Subcutaneous abdominal adipose tissue (tissue), 5 donors: Measurements from ENCODE around the gene PPP6R2.

Experiments used
- H3K27ac ChIP-seq: one replicate; pipeline ENCODE4 v1.7.0; 2013; ENCODE audit warnings: low read depth, mild to moderate bottlenecking, inconsistent platforms, low read length, moderate library complexity
- H3K27me3 ChIP-seq, 5 donors: one replicate each; pipeline ENCODE4 v1.7.0; 2013; ENCODE audit warnings: low read length in 5 of 5, inconsistent platforms in 1 of 5; ENCODE audit not compliant: control insufficient read depth in 5 of 5, insufficient read depth in 4 of 5
- H3K36me3 ChIP-seq, 5 donors: one replicate each; pipeline ENCODE4 v1.7.0; 2013; ENCODE audit warnings: low read length in 5 of 5; ENCODE audit not compliant: control insufficient read depth in 5 of 5, insufficient read depth in 5 of 5
- H3K4me1 ChIP-seq, 5 donors: one replicate each; pipeline ENCODE4 v1.7.0; 2013; ENCODE audit warnings: low read length in 5 of 5, mild to moderate bottlenecking in 3 of 5, moderate library complexity in 1 of 5; ENCODE audit not compliant: control insufficient read depth in 5 of 5, insufficient read depth in 5 of 5
- H3K4me3 ChIP-seq, 5 donors: one replicate each; pipeline ENCODE4 v1.7.0; 2013; ENCODE audit warnings: low read length in 5 of 5, low read depth in 1 of 5
- H3K9ac ChIP-seq, 5 donors: one replicate each; pipeline ENCODE4 v1.7.0; 2013; ENCODE audit warnings: low read length in 5 of 5, mild to moderate bottlenecking in 4 of 5, moderate library complexity in 3 of 5
- H3K9me3 ChIP-seq, 5 donors: one replicate each; pipeline ENCODE4 v1.7.0; 2013; ENCODE audit warnings: low read length in 5 of 5; ENCODE audit not compliant: control insufficient read depth in 5 of 5
- donor health status: healthy.
- donor health status: healthy.
- donor health status: healthy.
- donor health status: healthy.
- donor health status: healthy.

Gene PPP6R2, protein sequence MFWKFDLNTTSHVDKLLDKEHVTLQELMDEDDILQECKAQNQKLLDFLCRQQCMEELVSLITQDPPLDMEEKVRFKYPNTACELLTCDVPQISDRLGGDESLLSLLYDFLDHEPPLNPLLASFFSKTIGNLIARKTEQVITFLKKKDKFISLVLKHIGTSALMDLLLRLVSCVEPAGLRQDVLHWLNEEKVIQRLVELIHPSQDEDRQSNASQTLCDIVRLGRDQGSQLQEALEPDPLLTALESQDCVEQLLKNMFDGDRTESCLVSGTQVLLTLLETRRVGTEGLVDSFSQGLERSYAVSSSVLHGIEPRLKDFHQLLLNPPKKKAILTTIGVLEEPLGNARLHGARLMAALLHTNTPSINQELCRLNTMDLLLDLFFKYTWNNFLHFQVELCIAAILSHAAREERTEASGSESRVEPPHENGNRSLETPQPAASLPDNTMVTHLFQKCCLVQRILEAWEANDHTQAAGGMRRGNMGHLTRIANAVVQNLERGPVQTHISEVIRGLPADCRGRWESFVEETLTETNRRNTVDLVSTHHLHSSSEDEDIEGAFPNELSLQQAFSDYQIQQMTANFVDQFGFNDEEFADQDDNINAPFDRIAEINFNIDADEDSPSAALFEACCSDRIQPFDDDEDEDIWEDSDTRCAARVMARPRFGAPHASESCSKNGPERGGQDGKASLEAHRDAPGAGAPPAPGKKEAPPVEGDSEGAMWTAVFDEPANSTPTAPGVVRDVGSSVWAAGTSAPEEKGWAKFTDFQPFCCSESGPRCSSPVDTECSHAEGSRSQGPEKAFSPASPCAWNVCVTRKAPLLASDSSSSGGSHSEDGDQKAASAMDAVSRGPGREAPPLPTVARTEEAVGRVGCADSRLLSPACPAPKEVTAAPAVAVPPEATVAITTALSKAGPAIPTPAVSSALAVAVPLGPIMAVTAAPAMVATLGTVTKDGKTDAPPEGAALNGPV

GRCh38 chr22:50342651-50343540 is at the start of gene PPP6R2:
PPP6R2 (plus strand) TSS chr22:50343327; CDS start chr22:50393909, 50,582 bp downstream.
- Histone ChIP-seq H3K4me1 (peaks cover 0 to 28% (median 24%) of the 10 kb centered on the region in 5 donors), H3K9ac (peak within 1 kb of the TSS in 4 of 5 donors; percentile 78 to 96 (median 86)), H3K27me3 (no peaks in the 10 kb centered on the region), H3K36me3 (no peaks in the 10 kb centered on the region), H3K4me3 (peak within 1 kb of the TSS; percentile 71 to 81 (median 74)), H3K9me3 (no peaks in the 10 kb centered on the region), H3K27ac (peak within 1 kb of the TSS; percentile 75)

DNA sequence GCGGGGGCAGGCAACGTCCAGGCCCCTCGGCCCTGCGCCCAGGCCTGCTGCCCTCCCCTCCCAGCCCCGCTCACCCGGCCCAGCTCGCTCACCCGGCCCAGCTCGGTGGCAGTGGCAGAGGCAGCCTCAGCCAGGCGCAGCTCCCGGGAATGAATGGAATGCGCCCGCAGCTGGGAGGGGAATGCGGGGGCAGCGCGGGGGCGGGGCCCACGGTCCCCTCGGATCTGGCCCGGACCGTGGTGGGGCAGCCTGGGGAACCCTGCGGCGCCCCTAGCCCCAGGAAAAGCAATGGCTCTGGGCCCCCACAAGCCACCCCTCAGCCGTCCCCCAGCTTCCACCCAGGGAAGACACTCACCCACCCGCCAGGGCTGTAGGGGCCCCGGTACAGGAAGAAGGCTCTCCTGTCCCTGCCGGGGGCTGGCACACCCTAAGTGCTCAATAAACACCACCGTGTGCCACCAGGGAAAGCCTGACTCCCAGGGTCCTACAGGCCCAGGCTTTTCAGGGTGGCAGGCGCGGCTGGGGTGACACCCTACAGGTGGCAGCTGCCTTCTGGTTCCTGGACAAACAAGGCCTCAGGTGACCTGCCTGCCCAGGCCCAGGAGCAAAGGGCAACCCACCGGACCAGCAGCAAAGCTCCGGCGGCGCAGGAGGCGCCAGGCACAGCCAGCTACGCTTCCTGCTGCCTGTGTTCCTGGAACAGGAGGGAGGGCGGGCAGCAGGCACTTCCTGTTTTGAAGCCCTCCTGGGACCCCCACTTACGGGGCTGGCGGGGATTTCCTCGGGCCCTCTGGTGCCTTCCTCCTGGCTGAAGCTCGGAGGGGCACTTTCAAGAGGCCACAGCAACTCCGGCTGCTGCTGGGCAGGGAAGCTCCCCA is 49.4 kb upstream of the PPP6R2 start:
- Histone ChIP-seq H3K9me3 (no peaks in the 10 kb centered on the region), H3K9ac (peak overlapping the region in 4 of 5 donors; percentile 1 to 77 (median 54)), H3K27ac (peak overlapping the region; percentile 86), H3K27me3 (no peaks in the 10 kb centered on the region), H3K4me3 (peak overlapping the region in 3 of 5 donors; percentile 22 to 58 (median 54)), H3K4me1 (peaks cover 2 to 50% (median 40%) of the 10 kb centered on the region in 5 donors), H3K36me3 (peaks cover 0 to 29% (median 23%) of the 10 kb centered on the region in 5 donors)

GRCh38 chr22:50294319-50294656 is 48.8 kb upstream of the PPP6R2 start:
- Histone ChIP-seq H3K9ac (peak overlapping the region in 3 of 5 donors; percentile 26 to 77 (median 61)), H3K27ac (peak overlapping the region; percentile 86), H3K36me3 (peaks cover 0 to 23% (median 16%) of the 10 kb centered on the region in 5 donors), H3K27me3 (no peaks in the 10 kb centered on the region), H3K4me3 (peak overlapping the region in 3 of 5 donors; percentile 6 to 58 (median 22)), H3K9me3 (no peaks in the 10 kb centered on the region), H3K4me1 (peaks cover 2 to 54% (median 44%) of the 10 kb centered on the region in 5 donors)

DNA sequence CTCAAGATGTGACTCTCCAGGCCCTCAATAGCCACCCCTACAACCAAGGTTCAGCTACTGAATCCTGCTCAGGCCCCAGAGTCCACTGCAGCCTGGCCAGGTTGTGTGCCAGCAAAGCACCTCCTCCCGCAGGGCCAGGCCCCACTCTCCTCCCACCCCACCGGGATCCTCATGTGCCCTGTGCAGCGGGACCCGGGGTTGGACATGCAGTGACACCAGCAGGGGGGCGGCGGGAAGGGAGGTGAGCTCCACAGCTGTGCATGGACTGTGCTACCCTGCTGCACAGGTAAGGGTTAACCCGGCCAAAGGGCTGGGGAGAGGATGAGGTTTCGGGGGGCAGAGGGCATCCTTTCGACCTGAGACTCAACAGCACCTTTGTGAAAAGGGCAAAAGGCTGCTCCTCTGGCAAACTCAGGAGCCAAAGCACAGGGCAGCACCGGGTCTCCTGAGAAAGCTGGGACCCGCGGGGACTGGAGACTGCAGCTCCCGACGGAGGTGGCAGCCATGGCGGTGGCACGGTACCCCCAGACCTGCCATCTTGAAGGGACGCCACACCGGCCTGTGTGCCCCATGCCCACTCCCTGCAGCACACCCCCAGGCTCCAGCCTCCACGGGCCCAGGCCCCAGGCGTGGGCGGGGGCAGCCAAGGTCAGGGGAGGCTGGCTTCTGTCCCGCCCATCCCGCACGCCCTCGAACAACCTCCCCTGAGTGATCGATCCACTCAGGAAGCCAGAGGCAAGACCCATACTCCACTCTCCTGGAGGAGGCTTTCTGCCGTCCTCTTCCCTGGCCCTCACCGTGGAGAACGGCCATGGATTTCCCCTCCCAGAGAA is 46.3 kb upstream of the PPP6R2 start:
- Histone ChIP-seq H3K27ac (peak overlapping the region; percentile 30), H3K36me3 (peaks cover 0 to 6% (median 0%) of the 10 kb centered on the region in 5 donors), H3K4me3 (no peak overlapping the region), H3K27me3 (no peaks in the 10 kb centered on the region), H3K9me3 (no peaks in the 10 kb centered on the region), H3K4me1 (peaks cover 2 to 72% (median 66%) of the 10 kb centered on the region in 5 donors), H3K9ac (peak overlapping the region in 1 of 5 donors; percentile 43)

- Histone ChIP-seq H3K4me3 (no peak overlapping the region), H3K36me3 (peaks cover 0 to 6% (median 0%) of the 10 kb centered on the region in 5 donors), H3K4me1 (peaks cover 2 to 74% (median 68%) of the 10 kb centered on the region in 5 donors), H3K9me3 (no peaks in the 10 kb centered on the region), H3K27ac (peak overlapping the region; percentile 30), H3K9ac (peak overlapping the region in 1 of 5 donors; percentile 43), H3K27me3 (no peaks in the 10 kb centered on the region)
Observed at GRCh38 chr22:50297510-50298265, 45.4 kb upstream of the PPP6R2 start.

DNA sequence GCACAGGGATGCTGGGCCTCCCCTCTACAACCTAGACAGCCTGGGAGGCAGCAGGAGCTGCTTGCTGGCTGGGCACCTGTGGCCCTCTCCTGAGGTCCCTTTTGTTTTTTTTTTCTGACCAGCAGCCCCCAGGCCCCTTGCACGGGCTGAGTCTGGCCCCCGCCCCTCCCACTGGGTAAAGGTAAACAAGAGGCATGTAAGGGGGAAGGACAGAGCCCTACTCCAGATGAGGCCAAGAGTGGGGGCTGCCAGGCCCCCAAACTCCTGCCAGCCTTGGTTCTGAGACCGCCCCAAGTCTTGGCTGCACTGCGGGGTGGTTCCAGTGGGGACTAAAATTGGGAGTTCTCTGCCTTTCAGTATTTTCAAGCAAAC is 44.9 kb upstream of the PPP6R2 start:
- peaks cover 2 to 74% (median 68%) of the 10 kb centered on the region in 5 donors for H3K4me1 ChIP-seq

DNA sequence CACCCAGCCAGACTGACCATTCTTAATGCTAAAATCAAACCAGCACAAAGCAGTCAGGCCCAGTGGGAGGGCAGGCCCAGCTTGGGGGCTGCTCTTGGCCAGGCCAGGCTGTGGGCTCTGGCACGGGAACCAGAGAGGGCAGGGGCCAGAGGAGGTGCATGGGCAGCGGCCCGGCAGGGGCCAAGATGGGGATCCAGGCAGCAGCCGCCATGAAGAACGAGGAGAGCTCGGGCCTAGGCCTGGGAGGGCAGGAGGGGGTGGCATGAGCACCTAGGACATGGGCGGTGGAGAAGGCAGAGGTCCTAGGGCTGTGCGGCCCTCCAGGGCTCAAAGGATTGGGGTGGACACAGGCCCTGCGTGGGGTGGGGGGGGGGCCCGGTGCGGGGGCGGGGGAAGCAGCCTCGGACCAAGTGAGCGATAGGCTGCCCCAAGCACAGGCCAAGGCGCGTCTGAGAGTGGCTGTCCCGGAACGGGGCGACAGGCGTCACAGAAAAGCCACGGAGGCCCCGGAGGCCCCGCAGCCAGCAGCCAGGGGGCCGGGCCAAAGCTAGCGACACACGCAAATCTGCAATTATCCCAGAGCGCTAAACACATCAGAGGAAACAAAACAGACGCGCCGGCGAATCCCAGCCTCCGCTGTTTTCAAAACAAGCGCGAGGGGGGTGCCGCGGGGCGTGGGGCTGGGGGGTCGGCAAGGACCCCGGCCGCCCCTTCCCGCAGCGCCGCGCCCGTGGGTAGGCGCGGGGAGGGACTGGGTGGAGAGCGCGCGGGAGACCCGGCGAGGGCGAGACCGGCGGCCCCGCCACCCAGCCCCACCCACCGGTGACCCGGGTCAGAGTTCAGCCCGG is 44.0 kb upstream of the PPP6R2 start:
- no peaks in the 10 kb centered on the region for H3K27me3 ChIP-seq
- H3K36me3 ChIP-seq: peaks cover 0 to 8% (median 0%) of the 10 kb centered on the region in 5 donors
- H3K4me1 ChIP-seq: peaks cover 3 to 75% (median 68%) of the 10 kb centered on the region in 5 donors
- peak overlapping the region in 3 of 5 donors; percentile 38 to 49 (median 44) for H3K4me3 ChIP-seq
- H3K9ac ChIP-seq: peak overlapping the region in 1 of 5 donors; percentile 35
- H3K9me3 ChIP-seq: no peaks in the 10 kb centered on the region
- H3K27ac ChIP-seq: no peak overlapping the region

More for the DNA sequence above, 44.9 kb upstream of the PPP6R2 start:
- Histone ChIP-seq H3K4me3 (no peak overlapping the region), H3K36me3 (peaks cover 0 to 6% (median 0%) of the 10 kb centered on the region in 5 donors), H3K27ac (no peak overlapping the region), H3K9me3 (no peaks in the 10 kb centered on the region), H3K27me3 (no peaks in the 10 kb centered on the region), H3K9ac (no peak overlapping the region)
